GM10847 (cell line): Measurements from ENCODE around the gene INCENP.

ENCODE experiments used
- POLR2A ChIP-seq: IDR thresholded peaks from 2 replicates; pipeline ENCODE4 v1.6.1; 2011; ENCODE audit not compliant: insufficient read length; ENCODE audit errors: extremely low read depth

INCENP gene

DNA sequence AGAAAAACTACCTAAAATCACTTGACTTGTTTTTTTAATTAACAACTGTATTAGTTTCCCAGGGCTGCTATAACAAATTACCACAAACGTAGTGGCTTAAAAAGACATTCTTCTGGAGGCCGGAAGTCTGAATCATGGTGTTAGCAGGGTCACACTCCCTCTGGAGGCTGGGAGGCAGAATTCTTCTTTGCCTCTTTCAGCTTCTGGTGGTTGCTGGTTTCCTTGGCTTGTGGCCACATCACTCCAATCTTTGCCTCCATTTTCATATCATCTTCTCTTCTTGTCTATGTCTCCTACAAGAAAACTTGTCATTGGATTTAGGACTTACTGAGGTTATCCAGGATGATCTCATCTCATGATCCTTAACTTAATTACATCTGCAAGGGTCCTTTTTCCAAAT lies 7.4 kb upstream of the INCENP start:
- TF ChIP-seq POLR2A: no peak

DNA sequence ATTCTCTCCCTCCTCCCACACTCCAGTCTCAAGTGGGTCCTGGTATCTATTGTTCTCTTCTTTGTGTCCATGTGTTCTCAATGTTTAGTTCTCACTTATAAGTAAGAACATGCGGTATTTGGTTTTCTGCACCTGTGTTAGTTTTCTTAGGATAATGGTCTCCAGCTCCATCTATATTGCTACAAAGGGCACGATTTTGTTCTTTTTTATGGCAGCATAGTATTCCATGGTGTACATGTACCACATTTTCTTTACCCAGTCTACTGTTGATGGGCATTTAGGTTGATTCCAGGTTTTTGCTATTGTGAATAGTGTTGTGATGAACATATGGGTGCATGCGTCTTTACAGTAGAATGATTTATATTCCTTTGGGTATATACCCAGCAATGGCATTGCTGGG lies 4.2 kb upstream of the INCENP start:
- no peak for TF ChIP-seq POLR2A

DNA sequence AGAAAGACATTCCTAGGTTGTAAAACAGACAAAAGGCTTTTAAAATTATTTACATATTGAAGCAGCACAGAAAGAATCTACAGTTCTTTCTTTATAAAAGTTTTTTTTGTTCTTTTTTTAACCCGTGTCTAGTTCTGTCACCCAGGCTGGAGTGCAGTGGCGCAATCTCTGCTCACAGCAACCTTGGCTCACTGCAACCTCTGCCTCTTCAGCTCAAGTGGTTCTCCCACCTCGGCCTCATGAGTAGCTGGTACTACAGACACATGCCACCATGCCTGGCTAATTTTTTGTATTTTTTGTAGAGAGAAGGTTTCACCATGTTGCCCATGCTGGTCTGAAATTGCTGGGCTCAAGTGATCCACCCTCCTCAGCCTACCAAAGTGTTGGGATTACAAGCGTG lies 3.8 kb upstream of the INCENP start:
- no peak for TF ChIP-seq POLR2A

DNA sequence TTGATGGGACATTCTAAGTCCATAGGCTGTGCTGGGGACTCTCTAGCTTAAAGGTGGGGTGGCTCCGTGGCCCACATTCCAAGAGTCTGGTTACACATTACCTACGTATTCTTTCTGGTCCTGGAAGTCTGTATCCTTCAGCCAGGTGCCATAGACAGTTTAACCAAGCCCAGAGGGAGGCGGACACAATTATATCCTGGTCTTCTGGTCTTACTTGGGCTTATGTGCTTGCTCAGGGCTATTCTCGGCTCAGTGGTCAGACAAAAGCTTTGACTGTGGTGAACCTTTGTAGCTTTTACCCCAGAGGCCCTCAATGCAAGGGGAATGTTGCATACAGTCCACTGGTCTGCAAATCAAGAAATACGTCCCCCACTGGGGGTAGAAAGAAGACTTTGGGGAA lies 3.4 kb upstream of the INCENP start:
- TF ChIP-seq POLR2A: no peak

DNA sequence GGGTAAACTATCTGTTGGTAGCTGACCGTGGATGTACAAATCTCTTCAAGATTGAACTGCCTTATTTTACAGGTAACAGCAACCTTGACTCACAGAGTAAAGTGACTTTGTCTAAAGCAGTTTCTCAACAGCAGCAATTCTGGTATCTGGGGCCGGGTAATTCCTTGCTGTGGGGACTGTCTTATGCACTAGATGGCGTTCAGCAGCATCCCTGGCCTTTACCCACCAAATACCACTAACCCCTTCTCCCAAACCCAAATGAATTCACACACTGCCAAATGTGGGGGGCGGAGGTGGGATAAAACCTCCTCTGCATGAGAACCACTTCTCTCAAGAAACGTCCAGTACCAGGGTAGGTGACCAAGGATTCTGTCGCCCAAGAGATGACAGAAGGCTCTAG lies 1.7 kb upstream of the INCENP start:
- TF ChIP-seq POLR2A: no peak

DNA sequence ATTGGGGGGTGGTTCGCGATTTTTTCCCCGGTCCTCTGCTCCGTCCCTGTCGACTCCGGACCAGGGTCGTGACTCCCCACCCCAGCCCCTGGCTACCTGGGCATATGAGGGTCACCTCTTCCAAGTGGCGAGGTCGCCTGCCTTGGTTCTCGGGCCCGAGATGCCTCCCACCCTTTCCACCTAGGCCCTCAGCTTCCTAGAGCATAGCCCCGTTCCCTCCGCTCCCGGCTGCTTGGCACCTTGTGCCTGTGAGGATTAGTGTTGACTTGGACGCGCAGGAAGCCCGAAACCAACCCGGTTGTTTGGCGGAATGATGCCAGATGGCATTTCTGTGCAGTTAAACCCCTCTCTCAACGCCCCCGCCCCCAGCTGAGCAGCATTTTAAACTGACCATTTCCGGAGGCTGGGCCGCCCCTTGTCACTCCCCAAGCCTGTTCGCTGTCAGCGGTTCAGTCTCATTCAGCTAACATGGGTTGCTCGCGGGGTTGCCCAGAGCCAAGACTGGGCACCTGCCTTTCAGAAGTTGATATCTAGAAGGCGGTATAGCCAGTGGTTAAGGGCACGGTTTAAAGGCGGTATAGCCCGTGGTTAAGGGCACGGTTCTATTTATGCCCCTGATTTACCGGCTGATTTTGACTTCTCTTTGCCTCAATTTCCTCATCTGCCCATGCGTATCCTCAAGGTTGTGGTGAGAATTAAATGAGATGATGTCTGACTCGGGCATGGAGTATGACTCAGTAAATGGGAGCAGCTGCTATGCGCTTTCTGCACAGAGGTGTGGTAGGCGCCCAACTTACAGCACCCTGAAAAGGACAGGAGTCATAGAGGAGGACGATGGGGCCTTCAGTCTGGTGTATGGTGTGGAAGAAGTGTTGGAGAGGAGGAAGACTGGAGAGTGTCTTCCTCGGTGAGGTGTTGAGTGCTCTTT lies 639 bp downstream of the INCENP start:
- no peak for TF ChIP-seq POLR2A

DNA sequence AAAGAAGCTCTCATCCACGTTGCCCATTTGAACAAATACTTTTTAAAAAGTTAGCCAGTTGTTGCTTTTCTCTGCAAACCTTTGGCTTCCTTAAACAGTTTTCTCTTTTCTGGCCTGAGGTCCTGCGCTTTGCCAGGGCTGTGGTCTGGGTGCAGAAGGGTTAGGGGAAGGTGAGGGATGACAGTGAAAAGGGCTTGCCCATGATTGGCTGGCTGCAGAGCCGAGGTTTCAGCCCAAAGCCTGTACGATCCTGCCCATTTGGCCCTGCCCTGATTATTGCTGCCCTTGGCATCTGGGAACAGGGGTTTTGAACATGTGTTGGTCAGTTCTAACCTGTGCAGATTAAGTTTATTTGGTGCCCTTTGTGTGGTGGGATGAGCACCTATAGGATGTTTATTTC lies 1.5 kb downstream of the INCENP start:
- no peak for TF ChIP-seq POLR2A

DNA sequence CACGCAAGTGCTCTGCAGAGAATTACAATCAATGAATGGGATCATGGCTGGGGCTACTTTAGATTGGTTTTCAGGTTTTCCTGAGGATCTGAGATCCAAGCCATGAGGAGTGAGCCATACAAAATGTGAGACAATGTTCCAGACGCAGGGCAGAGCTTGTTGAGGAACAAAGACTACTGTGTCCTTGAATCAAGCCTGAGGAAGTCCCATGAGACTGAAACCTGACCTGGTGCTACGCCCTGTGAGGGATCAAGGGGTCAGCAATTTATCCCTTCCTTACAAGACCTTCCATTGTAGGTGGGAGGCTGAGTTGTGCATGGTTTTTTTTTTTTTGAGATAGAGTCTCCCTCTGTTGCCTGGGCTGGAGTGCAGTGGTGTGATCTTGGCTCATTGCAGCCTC lies 2.1 kb downstream of the INCENP start:
- TF ChIP-seq POLR2A: no peak

DNA sequence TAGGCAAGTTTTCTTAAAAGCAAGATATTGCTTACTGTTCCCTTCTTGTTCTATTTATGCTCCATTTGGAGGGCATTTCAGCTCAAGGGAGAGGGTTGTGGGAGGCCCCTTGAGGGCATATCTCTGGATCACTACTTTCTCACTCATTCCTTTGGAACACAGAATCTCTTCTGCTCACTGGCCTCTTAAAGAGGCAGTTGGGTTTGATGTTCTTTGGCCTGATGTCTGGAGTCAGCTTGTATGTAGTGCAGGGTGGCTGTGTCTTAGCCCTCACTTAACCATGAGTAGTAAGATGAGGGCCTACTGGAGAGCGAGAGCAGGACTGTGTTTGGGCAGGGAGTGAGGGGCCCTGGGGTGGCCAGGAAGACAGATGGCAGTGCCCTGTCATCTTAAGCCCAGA lies 3.6 kb downstream of the INCENP start:
- no peak for TF ChIP-seq POLR2A

DNA sequence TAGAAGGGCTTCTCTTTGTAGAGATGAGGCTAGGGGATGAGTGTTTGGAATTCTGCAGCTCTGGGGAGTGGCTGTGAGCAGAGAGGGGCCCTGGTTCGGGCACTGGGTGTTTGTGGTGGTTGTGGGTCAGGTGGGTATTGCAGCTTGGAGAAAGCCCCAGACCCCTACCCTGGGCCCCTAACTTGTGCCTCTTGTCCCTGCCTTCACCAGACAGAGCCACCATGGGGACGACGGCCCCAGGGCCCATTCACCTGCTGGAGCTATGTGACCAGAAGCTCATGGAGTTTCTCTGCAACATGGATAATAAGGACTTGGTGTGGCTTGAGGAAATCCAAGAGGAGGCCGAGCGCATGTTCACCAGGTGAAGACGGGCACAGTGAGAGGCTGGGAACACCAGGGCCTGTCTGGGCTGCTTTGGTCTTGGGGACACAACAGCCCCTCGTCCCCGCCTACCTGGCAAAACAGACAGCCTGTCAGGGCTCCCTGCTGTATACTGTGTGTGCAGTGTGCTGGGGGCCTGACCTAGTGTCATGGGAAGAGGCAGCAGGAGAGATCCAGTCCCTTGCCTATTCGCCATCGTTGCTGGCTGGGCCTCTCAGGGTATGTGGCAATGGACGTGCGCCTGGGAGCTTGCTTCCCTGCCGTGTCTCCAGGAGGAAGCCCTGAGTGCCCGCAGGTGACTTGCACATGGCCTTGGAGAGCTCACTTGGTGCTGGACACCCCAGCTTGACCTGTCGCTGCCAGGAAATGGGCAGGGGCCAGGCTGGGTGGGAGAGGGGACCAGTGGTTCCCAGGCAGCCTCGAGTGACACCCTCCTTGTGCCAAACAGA lies 4.3 kb downstream of the INCENP start:
- no peak for TF ChIP-seq POLR2A

DNA sequence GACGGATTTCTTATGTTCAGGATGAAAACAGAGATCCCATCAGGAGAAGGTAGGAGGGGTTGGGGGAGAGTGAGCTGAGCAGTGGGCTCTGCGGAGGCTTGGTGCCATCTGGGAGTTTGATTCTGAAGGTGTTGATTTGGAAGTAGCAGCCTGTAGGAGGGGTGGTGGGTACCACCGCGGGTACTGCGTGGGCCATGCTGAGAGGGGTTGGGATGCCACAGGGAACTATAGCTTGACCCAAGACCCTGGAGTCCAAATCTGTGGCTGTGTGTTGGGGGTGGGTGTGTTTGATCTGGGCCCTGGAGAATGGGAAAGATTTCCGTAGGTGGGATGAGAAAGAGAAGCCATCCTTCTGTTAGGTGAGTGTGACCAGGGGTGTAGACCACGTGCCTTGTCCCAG lies 5.0 kb downstream of the INCENP start:
- TF ChIP-seq POLR2A: no peak

DNA sequence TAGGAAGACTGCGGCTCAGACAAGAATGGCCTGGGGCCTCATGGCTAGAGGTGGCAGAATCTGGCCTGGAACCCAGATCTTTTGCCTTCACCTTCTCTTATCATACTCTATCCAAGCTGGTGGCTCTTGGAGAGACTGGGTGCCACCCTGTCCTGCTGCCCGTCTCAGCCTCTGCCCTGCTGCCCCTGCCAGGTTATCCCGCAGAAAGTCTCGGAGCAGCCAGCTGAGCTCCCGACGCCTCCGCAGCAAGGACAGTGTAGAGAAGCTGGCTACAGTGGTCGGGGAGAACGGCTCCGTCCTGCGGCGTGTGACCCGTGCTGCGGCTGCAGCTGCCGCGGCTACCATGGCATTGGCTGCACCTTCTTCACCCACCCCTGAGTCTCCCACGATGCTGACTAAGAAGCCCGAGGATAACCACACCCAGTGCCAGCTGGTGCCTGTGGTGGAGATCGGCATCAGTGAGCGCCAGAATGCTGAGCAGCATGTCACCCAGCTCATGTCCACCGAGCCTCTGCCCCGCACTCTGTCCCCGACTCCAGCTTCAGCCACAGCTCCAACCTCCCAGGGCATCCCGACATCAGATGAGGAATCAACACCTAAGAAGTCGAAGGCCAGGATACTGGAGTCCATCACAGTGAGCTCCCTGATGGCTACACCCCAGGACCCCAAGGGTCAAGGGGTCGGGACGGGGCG lies 5.9 kb downstream of the INCENP start:
- no peak for TF ChIP-seq POLR2A

DNA sequence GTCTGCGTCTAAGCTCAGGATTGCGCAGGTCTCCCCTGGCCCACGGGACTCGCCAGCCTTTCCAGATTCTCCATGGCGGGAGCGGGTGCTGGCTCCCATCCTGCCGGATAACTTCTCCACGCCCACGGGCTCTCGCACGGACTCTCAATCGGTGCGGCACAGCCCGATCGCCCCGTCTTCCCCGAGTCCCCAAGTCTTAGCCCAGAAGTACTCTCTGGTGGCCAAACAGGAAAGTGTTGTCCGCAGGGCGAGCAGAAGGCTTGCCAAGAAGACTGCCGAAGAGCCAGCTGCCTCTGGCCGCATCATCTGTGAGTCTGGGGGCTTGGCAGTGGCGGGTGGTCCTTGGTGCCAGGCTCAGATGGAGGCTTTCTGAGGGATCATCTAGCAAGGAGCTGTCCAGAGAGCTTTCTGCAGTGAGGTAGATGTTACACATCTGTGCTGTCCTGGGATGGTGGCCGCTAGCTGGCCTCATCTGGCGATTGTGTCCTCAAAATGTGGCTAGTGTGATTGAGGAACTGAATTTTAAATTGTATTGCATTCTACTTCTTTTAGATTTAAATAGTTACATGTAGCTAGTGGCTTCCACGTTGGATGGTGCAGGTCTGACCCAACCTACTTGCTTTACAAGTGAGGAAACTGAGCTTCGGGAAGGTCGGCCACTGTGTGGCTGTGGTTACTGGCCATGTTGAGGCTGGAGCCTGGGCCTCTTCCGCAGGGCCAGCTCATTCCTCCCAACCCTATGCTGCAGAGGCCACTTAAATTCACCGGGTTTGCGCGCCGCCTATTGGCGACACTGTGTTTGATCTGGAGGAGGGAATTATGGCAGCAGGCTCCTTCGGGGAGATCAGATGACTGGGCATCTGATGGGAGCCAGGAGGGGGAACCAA lies 6.7 kb downstream of the INCENP start:
- TF ChIP-seq POLR2A: no peak

DNA sequence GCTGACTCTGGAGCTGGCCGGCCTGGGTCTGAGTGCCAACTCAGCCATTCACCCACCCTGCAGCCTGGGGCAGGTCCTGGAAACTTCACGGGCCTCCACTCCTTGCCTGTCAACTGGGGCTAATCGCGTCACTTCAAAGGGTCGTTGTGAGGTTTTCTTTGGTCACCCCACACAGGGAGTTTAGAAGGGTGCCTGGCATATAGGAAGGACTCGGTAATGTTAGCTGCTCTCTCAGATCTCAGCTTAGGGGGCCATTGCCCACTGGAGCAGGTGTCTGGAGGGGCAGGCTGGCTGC lies 7.3 kb downstream of the INCENP start:
- no peak for TF ChIP-seq POLR2A

DNA sequence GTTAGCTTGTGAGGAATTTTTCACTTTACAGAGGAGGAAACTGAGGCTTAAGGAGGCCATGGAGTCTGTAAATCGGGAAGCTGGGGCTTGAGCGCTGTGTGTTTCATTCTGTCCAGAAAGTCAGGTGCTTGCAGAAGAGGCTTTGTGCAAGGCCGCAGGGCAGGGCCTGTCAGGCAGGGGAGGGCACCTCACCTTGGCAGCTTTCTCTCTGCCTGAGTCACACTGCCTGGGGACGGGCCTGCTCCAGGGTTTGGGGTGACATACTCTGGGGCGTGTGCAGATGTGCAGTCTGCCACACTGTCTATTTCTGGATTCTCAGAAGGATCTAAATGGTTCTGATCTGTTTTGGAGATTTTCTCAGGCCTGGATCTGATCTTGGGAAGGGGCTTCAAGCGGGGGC lies 8.4 kb downstream of the INCENP start:
- TF ChIP-seq POLR2A: no peak
